GM10248 (cell line): Measurements from ENCODE around the gene RET.

Experiments
- CTCF ChIA-PET: fragments of 300-600 bp; sonication (Branson Sonifier 250); formaldehyde crosslinking; extraction: SDS; loops from one replicate; lab custom pipeline; 2021; ENCODE audit warnings: antibody characterized with exemption; lab: Yijun Ruan, JAX
- POLR2A ChIA-PET: fragments of 350-650 bp; sonication (Branson Sonifier 250); formaldehyde crosslinking; extraction: SDS; loops from one replicate; lab custom pipeline; 2020; ENCODE audit warnings: antibody characterized with exemption; lab: Yijun Ruan, JAX
- DNase-seq: peaks from one replicate; pipeline ENCODE4 v3.0.0; 2012; ENCODE audit errors: extremely low spot score
- CTCF ChIP-seq: IDR thresholded peaks from 2 replicates; pipeline ENCODE4 v1.5.1; 2012; ENCODE audit warnings: mild to moderate bottlenecking, low read depth; ENCODE audit errors: extremely low read depth, missing control alignments, control extremely low read depth

RET gene

GRCh38 chr10:43056568-43057011 is 20.3 kb upstream of the RET start:
- no peak for TF ChIP-seq CTCF
- CTCF ChIA-PET: no interaction called here
- POLR2A ChIA-PET: no interaction called here
- DNase-seq: no peak

- ChIA-PET CTCF (no interaction called here), POLR2A (no interaction called here)
- DNase-seq: no peak
- TF ChIP-seq CTCF: no peak
These were observed 19.6 kb upstream of the RET start for GRCh38 chr10:43057231-43057711.

- ChIA-PET POLR2A (no interaction called here), CTCF (interaction anchor here (1.1 kb wide), 1 partner anchor 13 kb away, joined by 3 read pairs; no protein-coding TSS in a partner anchor)
- DNase-seq: no peak
- no peak for TF ChIP-seq CTCF
These were observed 19.0 kb upstream of the RET start for GRCh38 chr10:43057831-43058340.

- ChIA-PET CTCF (interaction anchor here (1.1 kb wide), 1 partner anchor 14 kb away, joined by 3 read pairs; no protein-coding TSS in a partner anchor), POLR2A (no interaction called here)
- TF ChIP-seq CTCF: no peak
- DNase-seq: no peak
These were observed 18.0 kb upstream of the RET start for GRCh38 chr10:43058716-43059335.

- CTCF ChIA-PET: interaction anchor here (0.8 kb wide), 1 partner anchor 94 kb away, joined by 3 read pairs; no protein-coding TSS in a partner anchor
- DNase-seq: no peak
- POLR2A ChIA-PET: no interaction called here
- TF ChIP-seq CTCF: no peak
These were observed 17.5 kb upstream of the RET start for GRCh38 chr10:43059336-43059720.

- no peak for TF ChIP-seq CTCF
- no peak for DNase-seq
- ChIA-PET POLR2A (no interaction called here), CTCF (interaction anchor here (0.8 kb wide), 1 partner anchor 95 kb away, joined by 3 read pairs; no protein-coding TSS in a partner anchor)
These were observed 17.0 kb upstream of the RET start for GRCh38 chr10:43059828-43060227.
